Small intestine (tissue), 7 donors: ENCODE data around the gene CEACAM3. TPM values are rescaled to one million over a fixed set of nuclear protein-coding genes. Genes with fewer than 3 reads are reported as not detected.
A peak's percentile ranks its signal among the peaks of the same experiment; 100 is the strongest.

Experiments
- DNase-seq, 2 donors: peaks; one replicate each; pipeline versions ENCODE4 v3.0.0 to v3.0.0-alpha.2; 2013
- FAIRE-seq: peaks from 2 replicates; lab custom pipeline; 2012; peaks lifted over from hg19 to GRCh38; lab: Jason Lieb, UNC
- H3K27ac ChIP-seq, 3 donors: one replicate each; pipeline ENCODE4 v1.5.1; 2013; ENCODE audit warnings: low read length in 2 of 3, mild to moderate bottlenecking in 2 of 3, control low read depth in 1 of 3, inconsistent platforms in 1 of 3, low read depth in 1 of 3, moderate library complexity in 1 of 3
- H3K27me3 ChIP-seq, 3 donors: one replicate each; pipeline ENCODE4 v1.6.1; 2013; ENCODE audit warnings: low read length in 3 of 3, inconsistent platforms in 1 of 3; ENCODE audit not compliant: control insufficient read depth in 3 of 3, insufficient read depth in 3 of 3
- H3K36me3 ChIP-seq, 3 donors: one replicate each; pipeline ENCODE4 v1.6.1; 2013; ENCODE audit warnings: low read length in 3 of 3, inconsistent platforms in 1 of 3, low read depth in 1 of 3, mild to moderate bottlenecking in 1 of 3, moderate library complexity in 1 of 3; ENCODE audit not compliant: control insufficient read depth in 3 of 3, insufficient read depth in 2 of 3
- H3K4me1 ChIP-seq, 3 donors: one replicate each; pipeline ENCODE4 v1.6.1; 2013; ENCODE audit warnings: low read length in 2 of 3, inconsistent platforms in 1 of 3, low read depth in 1 of 3, mild to moderate bottlenecking in 1 of 3, moderate library complexity in 1 of 3; ENCODE audit not compliant: control insufficient read depth in 3 of 3, insufficient read depth in 2 of 3
- H3K4me3 ChIP-seq, 3 donors: one replicate each; pipeline ENCODE4 v1.5.1; 2013; ENCODE audit warnings: low read length in 3 of 3, control low read depth in 1 of 3, inconsistent platforms in 1 of 3, low read depth in 1 of 3, mild to moderate bottlenecking in 1 of 3, moderate library complexity in 1 of 3
- H3K9me3 ChIP-seq, 2 donors: one replicate each; pipeline ENCODE4 v1.6.1; 2013; ENCODE audit warnings: low read depth in 1 of 2, low read length in 1 of 2; ENCODE audit not compliant: control insufficient read depth in 2 of 2, insufficient read depth in 1 of 2
- WGBS, 3 donors: extraction: QIAGEN DNeasy Blood & Tissue Kit; methylation state at CpG; one replicate each; pipeline ENCODE4 v1.1.7; 2013; 5-methylcytosine and 5-hydroxymethylcytosine counted together
- polyA plus RNA-seq, 4 donors: library from polyadenylated mRNA; stranded (reverse) in 3 of 4; unstranded in 1 of 4; fragments of 200-250 nt in 3 of 4; fragments of 120-200 nt in 1 of 4; gene quantifications; one replicate each; pipeline versions ENCODE4 v1.2.1 to v1.2.3, GENCODE V29; 2013
- donor health status: healthy with polysubstance abuse.
- donor health status: control.
- donor health status: control.
- donor health status: Bipolar disorder and iron deficiency.
- donor health status: healthy.

Gene CEACAM3
- polyA plus RNA-seq, 4 donors = 0.24 to 0.37 TPM; not detected in 2

- no peaks in the 10 kb centered on the region for H3K9me3 ChIP-seq
- no peaks in the 10 kb centered on the region for H3K36me3 ChIP-seq
- H3K4me1 ChIP-seq = no peaks in the 10 kb centered on the region
- no peak for DNase-seq
- H3K27me3 ChIP-seq = peaks cover 0 to 9% (median 0%) of the 10 kb centered on the region in 3 donors
- WGBS, 3 donors = 56 to 65% (median 63%) methylated on average over 16 of the region's 16 CpGs
- no peak for FAIRE-seq
- no peak overlapping the region for H3K4me3 ChIP-seq
- H3K27ac ChIP-seq = no peak overlapping the region
Measured at GRCh38 chr19:41808663-41809566, 12.5 kb downstream of the CEACAM3 start.

- no peak overlapping the region for H3K27ac ChIP-seq
Measured at GRCh38 chr19:41810301-41810700, 13.9 kb downstream of the CEACAM3 start.

GRCh38 chr19:41811036-41811435, 14.6 kb downstream of the CEACAM3 start:
- no peak for DNase-seq
- Histone ChIP-seq H3K36me3 (no peaks in the 10 kb centered on the region), H3K4me3 (no peak overlapping the region), H3K9me3 (no peaks in the 10 kb centered on the region), H3K4me1 (no peaks in the 10 kb centered on the region), H3K27me3 (peaks cover 0 to 6% (median 0%) of the 10 kb centered on the region in 3 donors), H3K27ac (no peak overlapping the region)
- 45 to 53% (median 46%) methylated on average over 3 of the region's 3 CpGs for WGBS, 3 donors
- FAIRE-seq = no peak

More at GRCh38 chr19:41810301-41810700, 13.9 kb downstream of the CEACAM3 start:
- Histone ChIP-seq H3K9me3 (no peaks in the 10 kb centered on the region), H3K4me1 (no peaks in the 10 kb centered on the region), H3K4me3 (no peak overlapping the region), H3K27me3 (peaks cover 0 to 6% (median 0%) of the 10 kb centered on the region in 3 donors), H3K36me3 (no peaks in the 10 kb centered on the region)
- no peak for DNase-seq
- 19 to 59% (median 41%) methylated on average over 4 of the region's 4 CpGs for WGBS, 3 donors
- no peak for FAIRE-seq

- H3K36me3 ChIP-seq = no peaks in the 10 kb centered on the region
- no peak overlapping the region for H3K4me3 ChIP-seq
- DNase-seq (no peak), FAIRE-seq (no peak)
- no peaks in the 10 kb centered on the region for H3K9me3 ChIP-seq
- H3K27ac ChIP-seq = no peak overlapping the region
- whole genome bisulfite sequencing, 3 donors = 68 to 73% (median 72%) methylated on average over 3 of the region's 3 CpGs
- no peaks in the 10 kb centered on the region for H3K4me1 ChIP-seq
- H3K27me3 ChIP-seq = peaks cover 0 to 5% (median 0%) of the 10 kb centered on the region in 3 donors
Measured at GRCh38 chr19:41811981-41812380, 15.6 kb downstream of the CEACAM3 start.

- Histone ChIP-seq H3K27me3 (peaks cover 0 to 3% (median 0%) of the 10 kb centered on the region in 3 donors), H3K36me3 (no peaks in the 10 kb centered on the region), H3K27ac (no peak overlapping the region), H3K4me1 (no peaks in the 10 kb centered on the region), H3K9me3 (no peaks in the 10 kb centered on the region), H3K4me3 (no peak overlapping the region)
- WGBS, 3 donors = 49 to 65% (median 59%) methylated on average over 4 of the region's 4 CpGs
- no peak for FAIRE-seq
- no peak for DNase-seq
Measured at GRCh38 chr19:41813911-41814310, 17.5 kb downstream of the CEACAM3 start.

- Histone ChIP-seq H3K27me3 (no peaks in the 10 kb centered on the region), H3K36me3 (no peaks in the 10 kb centered on the region), H3K4me3 (no peak overlapping the region), H3K27ac (no peak overlapping the region), H3K9me3 (no peaks in the 10 kb centered on the region), H3K4me1 (no peaks in the 10 kb centered on the region)
- no peak for DNase-seq
- WGBS, 3 donors = 65 to 74% (median 67%) methylated on average over 4 of the region's 4 CpGs
- no peak for FAIRE-seq
Measured at GRCh38 chr19:41815301-41815700, 18.9 kb downstream of the CEACAM3 start.

DNA sequence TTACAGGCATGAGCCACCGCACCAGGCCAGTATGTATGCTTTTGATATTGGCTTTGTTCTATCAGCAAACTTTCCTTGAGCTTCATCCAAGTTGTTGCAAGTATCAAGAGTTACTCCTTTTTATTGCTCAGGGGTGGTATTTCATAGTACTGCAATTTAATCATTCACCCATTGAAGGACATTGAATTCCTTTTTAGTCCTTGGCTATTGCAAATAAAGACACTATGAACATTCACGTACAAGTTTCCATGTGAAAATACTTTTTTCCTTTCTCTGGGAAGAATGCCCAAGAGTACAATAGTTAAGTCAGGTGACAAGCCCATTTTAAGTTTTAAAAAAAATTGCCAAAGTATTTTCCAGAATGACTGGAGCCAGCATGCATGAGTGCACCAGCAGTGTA, 20.4 kb downstream of the CEACAM3 start:
- Histone ChIP-seq H3K4me3 (no peak overlapping the region), H3K27me3 (peaks cover 0 to 8% (median 0%) of the 10 kb centered on the region in 3 donors), H3K9me3 (no peaks in the 10 kb centered on the region), H3K36me3 (no peaks in the 10 kb centered on the region), H3K27ac (no peak overlapping the region), H3K4me1 (no peaks in the 10 kb centered on the region)
- FAIRE-seq = no peak
- DNase-seq = no peak
- 14 to 50% (median 24%) methylated on average over 2 of the region's 2 CpGs for WGBS, 3 donors

DNA sequence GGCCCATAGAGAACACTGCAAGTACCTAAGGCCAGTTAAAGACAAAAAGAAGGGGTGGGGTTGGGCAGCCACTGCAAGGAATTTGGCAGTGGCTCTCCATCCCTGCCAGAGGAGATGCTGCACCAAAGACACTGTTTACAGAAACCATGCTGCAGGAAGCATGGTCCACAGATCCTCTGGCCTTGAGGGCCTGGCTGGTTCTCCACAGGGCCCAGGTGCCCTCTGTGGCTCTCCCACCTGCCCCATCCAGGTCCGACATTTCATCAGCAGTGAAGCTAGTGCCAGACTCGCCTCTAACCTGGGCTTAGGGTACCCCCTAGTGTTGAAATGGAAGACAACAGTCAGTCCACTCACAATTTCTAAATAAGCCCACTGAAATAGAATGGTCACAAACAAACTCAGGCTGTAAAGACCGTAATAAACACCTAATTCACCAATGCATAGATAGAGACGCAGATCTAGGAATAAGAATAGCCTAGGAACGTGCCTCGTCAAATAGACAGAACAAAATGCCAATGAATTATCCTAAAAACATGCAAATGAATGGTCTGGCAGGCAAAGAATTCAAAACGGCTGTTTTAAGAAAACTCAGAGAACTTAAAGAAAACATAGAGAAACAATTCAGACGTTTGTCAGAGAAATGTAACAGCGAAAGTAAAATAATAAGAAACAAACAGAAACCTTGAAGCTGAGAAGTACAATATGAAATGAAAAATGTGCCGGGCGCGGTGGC, 24.8 kb downstream of the CEACAM3 start:
- Histone ChIP-seq H3K9me3 (no peaks in the 10 kb centered on the region), H3K27ac (no peak overlapping the region), H3K4me1 (no peaks in the 10 kb centered on the region), H3K4me3 (no peak overlapping the region), H3K36me3 (no peaks in the 10 kb centered on the region), H3K27me3 (peaks cover 0 to 8% (median 0%) of the 10 kb centered on the region in 3 donors)
- DNase-seq (peak; percentile 50 to 53), FAIRE-seq (no peak)
- WGBS, 3 donors = 34 to 38% (median 35%) methylated on average over 12 of the region's 12 CpGs
